Suprapubic skin (tissue), 2 donors: ENCODE data around the gene MARCHF3.

Experiments used
- EP300 ChIP-seq: sonication (generic); formaldehyde crosslinking; IDR thresholded peaks from one replicate; pipeline ENCODE4 v1.6.1; 2017; ENCODE audit warnings: antibody characterized with exemption
- POLR2A ChIP-seq, 2 donors: fragments of 450-650 bp; IDR thresholded peaks; one replicate each; pipeline ENCODE4 v1.6.1; 2017; ENCODE audit warnings: antibody characterized with exemption in 2 of 2, mild to moderate bottlenecking in 2 of 2, moderate library complexity in 2 of 2

DNA sequence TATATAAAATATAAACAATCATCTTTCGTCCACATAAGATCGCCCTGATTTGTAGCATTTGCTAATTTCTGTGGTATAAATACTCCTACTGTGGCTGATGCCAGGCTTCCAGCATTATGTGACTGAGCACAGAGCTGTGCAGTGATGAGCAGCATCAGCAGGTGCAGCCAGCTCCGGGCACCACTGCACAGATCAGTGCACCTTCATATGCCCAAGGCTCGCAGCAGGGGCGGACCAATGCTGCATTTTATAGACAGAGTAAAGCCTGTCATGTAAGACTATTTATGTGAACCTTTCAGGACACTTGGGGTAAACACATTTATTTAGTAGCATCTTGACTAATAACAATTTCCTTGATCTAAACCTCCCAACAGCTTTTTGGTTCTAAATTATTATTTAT lies 200.3 kb downstream of the MARCHF3 start:
- TF ChIP-seq EP300, result no peak
- TF ChIP-seq POLR2A (IDR thresholded peaks at IDR 0.05), result no peak
